D721Med (cell line): ENCODE measurements around the gene STX4.

Experiments
- DNase-seq: peaks from one replicate; pipeline ENCODE4 v3.0.0; 2011; ENCODE audit warnings: low spot score; ENCODE audit not compliant: insufficient read length
- FAIRE-seq: peaks from 2 replicates; lab custom pipeline; 2011; peaks lifted over from hg19 to GRCh38; lab: Jason Lieb, UNC
- CTCF ChIP-seq: IDR thresholded peaks from 2 replicates; pipeline ENCODE4 v1.5.1; 2012; ENCODE audit warnings: mild to moderate bottlenecking, control low read depth; ENCODE audit not compliant: insufficient read depth; ENCODE audit errors: missing control alignments

Gene STX4

DNA sequence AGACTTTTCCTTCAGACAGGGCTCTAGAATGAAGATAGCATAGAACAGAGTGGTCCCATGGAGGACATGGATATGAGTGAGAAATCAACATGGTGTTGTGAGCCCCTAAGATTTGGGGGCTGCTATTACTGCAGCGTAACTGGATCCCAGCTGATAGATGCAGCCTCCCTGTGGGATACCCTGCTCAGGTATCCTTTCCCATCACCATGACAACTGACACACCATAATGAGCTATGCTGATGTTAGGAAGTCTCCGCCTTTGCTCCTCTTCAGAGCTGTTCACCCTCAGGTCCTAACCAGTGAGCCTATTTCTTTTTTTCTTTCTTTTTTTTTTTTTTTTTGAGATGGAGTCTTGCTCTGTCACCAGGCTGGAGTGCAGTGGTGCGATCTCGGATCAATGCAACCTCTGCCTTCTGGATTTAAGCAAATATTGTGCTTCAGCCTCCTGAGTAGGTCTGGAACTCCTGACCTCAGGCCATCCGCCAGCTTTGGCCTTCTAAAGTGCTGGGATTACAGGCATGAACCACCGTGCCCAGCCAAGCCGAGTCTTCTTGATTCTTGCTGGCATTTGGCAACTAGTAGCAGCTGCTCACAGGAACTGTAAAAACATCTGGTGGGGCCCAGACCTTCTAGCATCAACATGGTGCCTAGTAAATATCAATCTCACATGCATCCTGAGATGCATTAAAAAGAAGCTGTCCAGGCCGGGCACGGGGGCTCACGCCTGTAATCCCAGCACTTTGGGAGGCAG is 17.1 kb downstream of the STX4 start:
- TF ChIP-seq CTCF, result no peak
- DNase-seq, result no peak
- no peak for FAIRE-seq

GRCh38 chr16:31052114-31052513 is 18.8 kb downstream of the STX4 start:
- no peak for TF ChIP-seq CTCF
- FAIRE-seq, result no peak
- DNase-seq, result no peak

DNA sequence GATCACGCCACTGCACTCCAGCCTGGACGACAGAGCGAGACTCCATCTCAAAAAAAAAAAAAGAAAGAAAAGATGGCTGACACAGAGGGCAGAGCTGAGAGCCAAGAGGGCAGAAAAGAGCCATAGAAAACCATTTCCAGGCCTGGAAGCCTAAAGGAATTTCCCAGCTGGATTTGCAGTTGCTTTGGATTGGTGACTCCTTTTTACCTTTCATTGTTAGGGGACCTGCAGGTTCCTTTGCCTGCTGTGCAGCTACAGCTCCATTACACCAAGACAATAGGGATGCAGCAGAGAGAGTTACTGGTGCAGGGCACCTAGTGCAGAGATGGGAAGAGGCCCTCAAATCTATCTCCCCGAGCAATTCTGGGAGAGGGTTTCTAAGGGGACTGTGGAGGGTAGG is 22.3 kb downstream of the STX4 start:
- DNase-seq, result no peak
- no peak for TF ChIP-seq CTCF
- no peak for FAIRE-seq

DNA sequence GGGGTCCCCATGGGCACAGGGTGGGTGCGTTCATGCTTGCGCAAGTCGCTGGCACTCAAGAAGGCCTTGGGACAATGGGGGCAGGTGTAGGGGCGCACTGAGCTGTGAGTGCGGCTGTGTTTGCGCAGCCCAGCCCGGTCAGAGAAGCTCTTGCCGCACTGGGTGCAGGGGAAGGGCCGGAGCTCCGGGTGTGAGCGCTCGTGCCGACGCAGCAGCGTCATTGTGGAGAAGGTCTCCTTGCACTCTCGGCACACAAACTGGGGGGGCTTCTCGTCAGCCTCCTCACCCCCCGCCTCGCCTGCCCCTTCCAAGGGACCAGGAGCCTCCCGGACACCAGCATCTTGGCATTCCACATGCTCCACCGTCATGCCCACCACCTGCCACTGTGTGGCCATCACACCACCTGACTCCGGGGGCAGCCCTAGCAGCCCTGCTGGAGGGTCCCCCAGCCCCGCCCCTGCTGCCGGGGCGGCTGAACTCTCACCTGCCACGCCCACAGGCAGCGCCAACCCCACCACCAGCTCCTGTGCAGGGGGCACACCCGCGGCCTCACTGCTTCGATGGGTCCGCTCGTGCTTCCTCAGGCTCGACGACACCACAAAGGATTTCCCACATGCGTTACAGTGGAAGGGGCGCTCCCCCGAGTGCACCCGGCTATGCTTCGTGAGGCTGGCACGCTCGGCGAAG is 27.9 kb downstream of the STX4 start:
- TF ChIP-seq CTCF, result no peak
- FAIRE-seq (no peak), DNase-seq (no peak)

- no peak for FAIRE-seq
- DNase-seq, result no peak
- no peak for TF ChIP-seq CTCF
Observed at GRCh38 chr16:31061813-31062440, 28.6 kb downstream of the STX4 start.

DNA sequence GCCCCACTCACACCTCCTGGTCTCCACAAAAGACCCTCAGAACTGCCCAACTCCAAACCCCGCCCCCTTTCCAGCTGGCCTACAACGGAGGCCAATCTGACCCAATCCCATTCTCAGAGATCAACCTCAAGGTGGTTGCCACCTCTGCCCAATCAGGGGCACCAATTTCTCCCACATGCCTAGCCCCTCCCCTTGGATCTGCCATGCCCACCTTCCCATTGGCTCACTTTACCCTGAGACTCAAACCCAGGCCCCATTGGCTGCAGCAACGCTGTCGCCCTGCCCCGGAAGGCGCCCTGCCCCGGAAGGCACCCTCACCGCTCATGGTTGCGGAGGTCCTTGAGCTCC is 30.1 kb downstream of the STX4 start:
- TF ChIP-seq CTCF, result no peak
- no peak for DNase-seq
- no peak for FAIRE-seq
